Measurements from ENCODE around the gene ZFYVE28. TPM values are rescaled to one million over a fixed set of nuclear protein-coding genes. Genes with fewer than 3 reads are reported as not detected.
"Not testable (repeated sequence)": the region's sequence is repeated elsewhere in the genome, so short reads cannot be mapped to it uniquely, and the experiment has no call there.

ZFYVE28 gene
- total and polyA plus RNA-seq, 9 donors, result 1.3 to 12.1 (median 8.6) TPM

DNA sequence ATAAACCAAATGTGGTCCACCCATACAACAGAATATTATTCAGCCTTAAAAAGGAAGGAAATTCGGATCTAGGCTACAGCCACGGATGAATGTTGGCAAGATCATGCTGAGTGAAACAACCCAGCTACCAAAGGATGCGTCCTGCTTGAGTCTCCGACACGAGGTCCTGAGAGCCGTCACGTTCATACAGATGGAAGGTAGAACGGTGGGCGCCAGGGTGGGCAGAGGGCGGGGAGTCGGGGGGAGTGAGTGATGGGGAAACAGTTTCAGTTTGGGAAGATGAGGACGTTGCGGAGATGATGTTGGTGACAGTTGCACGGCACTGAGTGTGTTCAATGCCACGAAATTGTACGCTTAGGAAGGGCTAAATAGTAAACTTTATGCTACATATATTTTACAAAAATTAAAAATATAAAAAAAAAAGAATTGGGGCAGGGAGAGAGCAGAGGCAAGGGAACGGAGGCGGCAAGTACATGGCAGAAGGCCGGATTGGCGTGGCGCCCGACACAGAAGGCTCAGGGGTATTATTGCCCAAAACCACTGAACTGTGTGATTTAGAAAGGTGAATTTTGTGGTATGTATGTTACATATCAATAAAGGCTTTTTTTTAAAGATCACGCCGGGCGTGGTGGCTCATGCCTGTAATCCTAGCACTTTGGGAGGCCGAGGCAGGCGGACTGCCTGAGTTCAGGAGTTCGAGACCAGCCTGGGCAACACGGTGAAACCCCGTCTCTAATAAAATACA is 141.7 kb downstream of the ZFYVE28 start:
- H3K27ac ChIP-seq, result no peak overlapping the region
- TF ChIP-seq, protein P1, sequence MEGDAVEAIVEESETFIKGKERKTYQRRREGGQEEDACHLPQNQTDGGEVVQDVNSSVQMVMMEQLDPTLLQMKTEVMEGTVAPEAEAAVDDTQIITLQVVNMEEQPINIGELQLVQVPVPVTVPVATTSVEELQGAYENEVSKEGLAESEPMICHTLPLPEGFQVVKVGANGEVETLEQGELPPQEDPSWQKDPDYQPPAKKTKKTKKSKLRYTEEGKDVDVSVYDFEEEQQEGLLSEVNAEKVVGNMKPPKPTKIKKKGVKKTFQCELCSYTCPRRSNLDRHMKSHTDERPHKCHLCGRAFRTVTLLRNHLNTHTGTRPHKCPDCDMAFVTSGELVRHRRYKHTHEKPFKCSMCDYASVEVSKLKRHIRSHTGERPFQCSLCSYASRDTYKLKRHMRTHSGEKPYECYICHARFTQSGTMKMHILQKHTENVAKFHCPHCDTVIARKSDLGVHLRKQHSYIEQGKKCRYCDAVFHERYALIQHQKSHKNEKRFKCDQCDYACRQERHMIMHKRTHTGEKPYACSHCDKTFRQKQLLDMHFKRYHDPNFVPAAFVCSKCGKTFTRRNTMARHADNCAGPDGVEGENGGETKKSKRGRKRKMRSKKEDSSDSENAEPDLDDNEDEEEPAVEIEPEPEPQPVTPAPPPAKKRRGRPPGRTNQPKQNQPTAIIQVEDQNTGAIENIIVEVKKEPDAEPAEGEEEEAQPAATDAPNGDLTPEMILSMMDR (IDR thresholded peaks at IDR 0.05), result no peak
- TF ChIP-seq EP300 (IDR thresholded peaks at IDR 0.05), result no peak
- no peak for TF ChIP-seq POLR2A (IDR thresholded peaks at IDR 0.05)
- intact Hi-C loops (cut with DNase I), result no loop called here
- no peaks in the 10 kb centered on the region for H3K36me3 ChIP-seq
- no peaks in the 10 kb centered on the region for H3K27me3 ChIP-seq
- no peaks in the 10 kb centered on the region for H3K4me1 ChIP-seq (ENCODE audit: insufficient read depth)
- no peaks in the 10 kb centered on the region for H3K9me3 ChIP-seq
- no peak for DNase-seq
- 94 to 96% (median 96%) methylated on average over 30 of the region's 30 CpGs for WGBS, 3 donors
- no peak overlapping the region for H3K4me3 ChIP-seq

DNA sequence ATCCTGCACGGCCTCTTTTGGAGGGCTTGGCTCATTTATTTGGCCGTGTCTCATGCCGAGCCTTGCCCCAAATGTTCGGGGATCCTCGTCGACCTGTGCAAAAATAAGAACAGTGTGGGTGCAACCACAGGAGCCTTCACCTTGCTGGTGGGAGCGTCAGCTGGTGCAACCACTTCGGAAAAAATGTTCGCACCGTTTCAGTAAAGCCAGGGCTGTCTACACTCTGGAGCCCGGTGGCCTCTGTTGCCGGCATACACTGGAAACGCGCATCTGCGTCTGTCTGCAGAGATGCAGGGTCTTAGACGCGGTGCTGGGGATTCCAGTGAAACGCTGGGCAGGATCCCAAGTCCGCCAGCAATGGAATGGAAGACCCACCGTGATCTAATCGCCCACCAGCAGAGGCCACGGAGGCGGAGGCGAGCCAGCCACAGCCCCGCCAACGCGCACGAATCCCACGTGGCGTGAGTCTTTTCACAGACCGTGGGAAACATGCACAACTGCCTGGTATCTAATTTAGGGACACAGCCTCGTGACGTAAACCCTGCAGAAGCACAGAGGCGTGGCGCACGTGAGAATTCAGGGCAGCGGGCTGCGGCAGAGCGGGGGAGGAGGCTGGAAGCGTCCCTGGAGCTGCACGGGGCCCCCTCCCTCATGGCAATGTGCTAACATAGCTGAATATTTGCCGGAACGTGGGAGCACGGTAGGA is 142.7 kb downstream of the ZFYVE28 start:
- DNase-seq, result peak in 1 of 5 donors; percentile 14

DNA sequence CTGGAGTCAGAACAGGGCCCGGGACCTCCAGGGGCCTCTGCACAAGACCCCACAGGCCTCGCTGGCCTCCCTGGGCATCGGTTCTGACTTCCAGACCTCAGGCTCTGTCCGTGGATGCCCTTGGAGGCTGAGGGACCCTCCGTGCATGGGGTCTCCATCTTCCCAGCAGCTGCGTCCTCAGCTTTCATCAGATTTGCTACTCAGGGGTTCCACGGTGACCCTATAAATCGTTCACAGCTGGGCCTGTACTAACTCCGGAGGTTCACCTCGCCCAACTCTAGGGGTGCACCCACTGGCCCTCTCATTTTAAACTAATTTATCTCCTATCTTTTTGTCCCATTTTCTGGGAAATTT is 143.4 kb downstream of the ZFYVE28 start:
- H3K9me3 ChIP-seq; H3K36me3 ChIP-seq; H3K27me3 ChIP-seq; H3K27ac ChIP-seq; H3K4me3 ChIP-seq; H3K4me1 ChIP-seq (ENCODE audit: insufficient read depth); intact Hi-C loops (cut with DNase I); DNase-seq: not testable (repeated sequence)
- WGBS, 3 donors, result 93 to 94% (median 94%) methylated on average over 8 to 10 of the region's 10 CpGs

More for the DNA sequence above, 142.7 kb downstream of the ZFYVE28 start:
- TF ChIP-seq POLR2A (IDR thresholded peaks at IDR 0.05) (no peak), EP300 (IDR thresholded peaks at IDR 0.05) (no peak)
- TF ChIP-seq, protein P1 (IDR thresholded peaks at IDR 0.05), result no peak
- Histone ChIP-seq H3K36me3 (no peaks in the 10 kb centered on the region), H3K4me1 (ENCODE audit: insufficient read depth) (no peaks in the 10 kb centered on the region), H3K27me3 (no peaks in the 10 kb centered on the region), H3K27ac (no peak overlapping the region), H3K9me3 (no peaks in the 10 kb centered on the region), H3K4me3 (no peak overlapping the region)
- WGBS, 3 donors, result 92 to 95% (median 94%) methylated on average over 44 of the region's 44 CpGs
- intact Hi-C loops (cut with DNase I), result no loop called here

DNA sequence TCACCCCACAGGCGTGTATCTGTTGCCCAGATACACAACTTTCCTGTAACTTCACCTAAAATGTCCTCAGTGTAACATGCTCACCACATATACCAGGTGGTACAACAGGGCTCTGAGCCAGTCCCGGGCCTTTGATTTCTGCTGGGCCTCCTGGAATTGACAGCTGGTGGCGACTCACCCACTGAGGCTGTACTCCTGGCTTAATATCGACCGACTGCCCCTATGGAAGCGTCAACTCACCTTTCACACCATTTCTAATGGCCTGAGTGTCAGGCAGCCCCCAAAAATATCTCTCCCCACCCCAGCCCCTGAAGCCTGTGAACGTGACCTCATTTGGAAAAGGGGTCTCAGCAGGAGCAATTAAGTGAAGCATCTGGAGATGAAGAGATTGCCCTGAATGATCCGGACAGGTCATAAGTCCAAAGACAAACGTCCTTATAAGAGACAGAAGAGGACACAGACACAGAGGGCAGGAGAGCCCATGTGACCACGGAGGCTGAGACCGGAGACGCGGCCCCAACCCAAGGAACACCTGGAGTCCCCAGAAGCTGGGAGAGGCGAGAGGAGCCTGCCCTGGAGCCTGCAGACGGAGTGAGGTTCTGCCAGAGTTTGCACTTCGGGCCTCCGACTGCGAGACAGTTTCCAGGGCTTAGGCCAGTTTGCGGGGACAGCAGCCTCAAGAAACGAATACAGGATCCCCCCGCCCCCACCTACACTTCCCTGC is 144.0 kb downstream of the ZFYVE28 start:
- Histone ChIP-seq H3K36me3 (no peaks in the 10 kb centered on the region), H3K27ac (no peak overlapping the region), H3K4me3 (no peak overlapping the region), H3K9me3 (no peaks in the 10 kb centered on the region), H3K27me3 (no peaks in the 10 kb centered on the region), H3K4me1 (ENCODE audit: insufficient read depth) (no peaks in the 10 kb centered on the region)
- TF ChIP-seq, protein P1 (IDR thresholded peaks at IDR 0.05), result no peak
- TF ChIP-seq EP300 (IDR thresholded peaks at IDR 0.05) (no peak), POLR2A (IDR thresholded peaks at IDR 0.05) (no peak)
- intact Hi-C loops (cut with DNase I), result no loop called here
- DNase-seq, result no peak
- 85 to 90% (median 86%) methylated on average over 21 of the region's 21 CpGs for WGBS, 3 donors

Measured in ovary (tissue), 9 donors.